WTC11 (cell line): ENCODE measurements around the gene NAA11. TPM values are rescaled to one million over a fixed set of nuclear protein-coding genes. Genes with fewer than 3 reads are reported as not detected.

ENCODE experiments used
- ATAC-seq: fragments of 200-7000 bp; cut with Tn5 transposase; 2 replicates; pipeline ENCODE4 v1.10.0; 2021; ENCODE audit warnings: mild to moderate bottlenecking, moderate library complexity
- CTCF ChIA-PET: fragments of 300-600 bp; sonication (Branson Sonifier 250); formaldehyde crosslinking; loops from one replicate; lab custom pipeline; 2021; ENCODE audit warnings: antibody characterized with exemption; lab: Charles Lee
- POLR2A ChIA-PET: fragments of 350-600 bp; sonication (Branson Sonifier 250); formaldehyde crosslinking; loops from one replicate; lab custom pipeline; 2021; ENCODE audit warnings: antibody characterized with exemption; lab: Charles Lee
- DNase-seq: peaks from one replicate; pipeline ENCODE4 v3.0.0; 2021; ENCODE audit warnings: low spot score
- H3K27ac Mint-ChIP-seq: 2 replicates; pipeline ENCODE4 v1.8.0; 2021; ENCODE audit warnings: mixed read lengths
- H3K27me3 Mint-ChIP-seq: 2 replicates; pipeline ENCODE4 v1.8.0; 2021; ENCODE audit warnings: low read depth, mild to moderate bottlenecking, moderate library complexity, mixed read lengths
- H3K36me3 Mint-ChIP-seq: 2 replicates; pipeline ENCODE4 v1.8.0; 2021; ENCODE audit warnings: mixed read lengths
- H3K4me1 Mint-ChIP-seq: 2 replicates; pipeline ENCODE4 v1.8.0; 2022; ENCODE audit warnings: mixed read lengths
- H3K4me3 Mint-ChIP-seq: 2 replicates; pipeline ENCODE4 v1.8.0; 2021; ENCODE audit warnings: mild to moderate bottlenecking, moderate library complexity, mixed read lengths
- H3K9me3 Mint-ChIP-seq: 2 replicates; pipeline ENCODE4 v1.8.0; 2021; ENCODE audit warnings: mixed read lengths
- AFF4 ChIP-seq: sonication (generic); formaldehyde crosslinking; IDR thresholded peaks from 2 replicates; pipeline ENCODE4 v1.8.1; 2023; ENCODE audit warnings: mild to moderate bottlenecking, missing genetic modification reagents, borderline replicate concordance
- AR ChIP-seq: fragments of 250-450 bp; sonication (Bioruptor Pico); IDR thresholded peaks from 2 replicates; pipeline ENCODE4 v1.9.0; 2021; ENCODE audit warnings: mild to moderate bottlenecking
- CREM ChIP-seq: sonication (generic); formaldehyde crosslinking; IDR thresholded peaks from 2 replicates; pipeline ENCODE4 v1.8.1; 2022; ENCODE audit warnings: mild to moderate bottlenecking, missing genetic modification reagents, moderate library complexity
- CTCF ChIP-seq: fragments of 200-600 bp; IDR thresholded peaks from 2 replicates; pipeline ENCODE4 v1.8.0; 2022; ENCODE audit warnings: antibody characterized with exemption
- ELF4 ChIP-seq: sonication (generic); formaldehyde crosslinking; IDR thresholded peaks from 2 replicates; pipeline ENCODE4 v1.8.1; 2022; ENCODE audit warnings: low read depth, mild to moderate bottlenecking, moderate library complexity, missing genetic modification reagents
- EMX1 ChIP-seq: fragments of 250-450 bp; sonication (Bioruptor Pico); IDR thresholded peaks from 2 replicates; pipeline ENCODE4 v1.8.0; 2021; ENCODE audit warnings: mild to moderate bottlenecking
- ETV6 ChIP-seq: sonication (generic); formaldehyde crosslinking; IDR thresholded peaks from 2 replicates; pipeline ENCODE4 v1.8.1; 2022; ENCODE audit warnings: mild to moderate bottlenecking, missing genetic modification reagents
- FOXJ3 ChIP-seq: sonication (generic); formaldehyde crosslinking; IDR thresholded peaks from 2 replicates; pipeline ENCODE4 v1.9.0; 2021; ENCODE audit warnings: missing genetic modification reagents, mild to moderate bottlenecking, borderline replicate concordance
- GABPB1 ChIP-seq: sonication (generic); formaldehyde crosslinking; IDR thresholded peaks from 2 replicates; pipeline ENCODE4 v1.8.1; 2023; ENCODE audit warnings: mild to moderate bottlenecking, missing genetic modification reagents
- GRHL2 ChIP-seq: fragments of 250-450 bp; sonication (Bioruptor Pico); IDR thresholded peaks from 2 replicates; pipeline ENCODE4 v1.8.0; 2022; ENCODE audit warnings: mild to moderate bottlenecking, moderate library complexity; ENCODE audit not compliant: insufficient replicate concordance, severe bottlenecking
- HMGXB4 ChIP-seq: sonication (generic); formaldehyde crosslinking; IDR thresholded peaks from 2 replicates; pipeline ENCODE4 v1.8.1; 2023; ENCODE audit warnings: mild to moderate bottlenecking, moderate library complexity, missing genetic modification reagents
- NR1H2 ChIP-seq: sonication (generic); formaldehyde crosslinking; IDR thresholded peaks from 2 replicates; pipeline ENCODE4 v1.9.0; 2021; ENCODE audit warnings: mild to moderate bottlenecking, moderate library complexity, missing genetic modification reagents
- NR2C2 ChIP-seq: sonication (generic); formaldehyde crosslinking; IDR thresholded peaks from 2 replicates; pipeline ENCODE4 v1.8.0; 2022; ENCODE audit warnings: mild to moderate bottlenecking, missing genetic modification reagents
- PREB ChIP-seq: sonication (generic); formaldehyde crosslinking; IDR thresholded peaks from 2 replicates; pipeline ENCODE4 v1.8.1; 2022; ENCODE audit warnings: mild to moderate bottlenecking, missing genetic modification reagents, moderate library complexity, borderline replicate concordance
- RELA ChIP-seq: sonication (generic); formaldehyde crosslinking; IDR thresholded peaks from 2 replicates; pipeline ENCODE4 v1.8.1; 2022; ENCODE audit warnings: missing genetic modification reagents, mild to moderate bottlenecking, borderline replicate concordance
- RORB ChIP-seq: fragments of 250-450 bp; sonication (Bioruptor Pico); IDR thresholded peaks from 2 replicates; pipeline ENCODE4 v1.9.0; 2021; ENCODE audit warnings: mild to moderate bottlenecking
- SP1 ChIP-seq: sonication (generic); formaldehyde crosslinking; conservative IDR thresholded peaks from 2 replicates; pipeline ENCODE4 v1.8.1; 2022; ENCODE audit warnings: missing genetic modification reagents
- TEAD1 ChIP-seq: sonication (generic); formaldehyde crosslinking; IDR thresholded peaks from 2 replicates; pipeline ENCODE4 v1.8.0; 2022; ENCODE audit warnings: mild to moderate bottlenecking, missing genetic modification reagents
- ZNF121 ChIP-seq: sonication (generic); formaldehyde crosslinking; IDR thresholded peaks from 2 replicates; pipeline ENCODE4 v1.8.0; 2023; ENCODE audit warnings: missing genetic modification reagents
- ZNF263 ChIP-seq: sonication (generic); formaldehyde crosslinking; IDR thresholded peaks from 2 replicates; pipeline ENCODE4 v1.8.1; 2022; ENCODE audit warnings: low read depth, mild to moderate bottlenecking, moderate library complexity, missing genetic modification reagents
- ZNF281 ChIP-seq: sonication (generic); formaldehyde crosslinking; IDR thresholded peaks from 2 replicates; pipeline ENCODE4 v1.8.0; 2023; ENCODE audit warnings: mild to moderate bottlenecking, missing genetic modification reagents
- ZNF396 ChIP-seq: fragments of 250-450 bp; sonication (Bioruptor Pico); IDR thresholded peaks from 2 replicates; pipeline ENCODE4 v1.8.0; 2021; ENCODE audit warnings: mild to moderate bottlenecking, moderate library complexity, borderline replicate concordance
- ZNF423 ChIP-seq: fragments of 250-450 bp; sonication (Bioruptor Pico); IDR thresholded peaks from 2 replicates; pipeline ENCODE4 v2.1.2; 2022; ENCODE audit warnings: mild to moderate bottlenecking, moderate library complexity
- total RNA-seq: library from RNA; stranded (reverse); gene quantifications from 3 replicates; pipeline ENCODE4 v1.2.3, GENCODE V29; 2021

The NAA11 gene
- total RNA-seq, 1 experiment from 2014 or later: not detected

GRCh38 chr4:79357365-79357764, 31.5 kb upstream of the NAA11 start:
- ATAC-seq (no peak), DNase-seq (no peak)
- no peaks in the 10 kb centered on the region for H3K27me3 Mint-ChIP-seq
- ChIA-PET CTCF (no interaction called here), POLR2A (no interaction called here)
- no peak overlapping the region for H3K4me3 Mint-ChIP-seq
- H3K4me1 Mint-ChIP-seq: no peaks in the 10 kb centered on the region
- no peaks in the 10 kb centered on the region for H3K9me3 Mint-ChIP-seq
- TF ChIP-seq ZNF423 (CRISPR knock-in tag) (no peak), CTCF (no peak), ELF4 (no peak), GABPB1 (CRISPR knock-in tag) (no peak), NR1H2 (CRISPR knock-in tag) (no peak), ETV6 (CRISPR knock-in tag) (no peak), ZNF121 (CRISPR knock-in tag) (no peak), AR (CRISPR knock-in tag) (no peak), ZNF281 (CRISPR knock-in tag) (no peak), FOXJ3 (CRISPR knock-in tag) (no peak), AFF4 (CRISPR knock-in tag) (no peak), SP1 (no peak), ZNF263 (CRISPR knock-in tag) (no peak), ZNF396 (CRISPR knock-in tag) (no peak), RORB (CRISPR knock-in tag) (no peak), GRHL2 (CRISPR knock-in tag) (no peak)
- no peak overlapping the region for H3K27ac Mint-ChIP-seq
- no peaks in the 10 kb centered on the region for H3K36me3 Mint-ChIP-seq

- Mint-ChIP-seq H3K4me3 (no peak overlapping the region), H3K27me3 (no peaks in the 10 kb centered on the region; the same call in 1 of the 2 replicates), H3K27ac (no peak overlapping the region), H3K9me3 (peaks cover 22% of the 10 kb centered on the region), H3K36me3 (peaks cover 12% of the 10 kb centered on the region), H3K4me1 (no peaks in the 10 kb centered on the region)
- CTCF ChIA-PET: no interaction called here
- no peak for DNase-seq
- POLR2A ChIA-PET: no interaction called here
- ATAC-seq: no peak
- no peak for TF ChIP-seq EMX1 (CRISPR knock-in tag)
- TF ChIP-seq HMGXB4 (CRISPR knock-in tag): no peak
- TF ChIP-seq PREB (CRISPR knock-in tag): no peak
- TF ChIP-seq CREM (CRISPR knock-in tag): no peak
- TF ChIP-seq TEAD1 (CRISPR knock-in tag): no peak
- no peak for TF ChIP-seq NR2C2 (CRISPR knock-in tag)
- TF ChIP-seq RELA (CRISPR knock-in tag): no peak
These were observed 27.2 kb upstream of the NAA11 start for GRCh38 chr4:79353075-79353474.
